Urinary bladder (tissue), 4 donors: ENCODE data around the gene ITPKB. TPM values are rescaled to one million over a fixed set of nuclear protein-coding genes. Genes with fewer than 3 reads are reported as not detected.

ENCODE experiments used
- DNase-seq: peaks from one replicate; pipeline ENCODE4 v3.0.0-alpha.2; 2015; ENCODE audit errors: extremely low spot score
- H3K27ac ChIP-seq: one replicate; pipeline ENCODE4 v1.5.1; 2013; ENCODE audit warnings: low read depth, mild to moderate bottlenecking, moderate library complexity
- H3K36me3 ChIP-seq: one replicate; pipeline ENCODE4 v1.6.1; 2013; ENCODE audit warnings: mild to moderate bottlenecking, moderate library complexity; ENCODE audit not compliant: insufficient read depth
- H3K4me1 ChIP-seq: one replicate; pipeline ENCODE4 v1.6.1; 2013; ENCODE audit warnings: mild to moderate bottlenecking, moderate library complexity; ENCODE audit not compliant: insufficient read depth
- H3K4me3 ChIP-seq: one replicate; pipeline ENCODE4 v1.5.1; 2013; ENCODE audit warnings: low read depth, low read length
- WGBS: extraction: QIAGEN DNeasy Blood & Tissue Kit; methylation state at CpG from one replicate; pipeline ENCODE4 v1.1.7; 2013; 5-methylcytosine and 5-hydroxymethylcytosine counted together
- polyA plus RNA-seq: library from polyadenylated mRNA; stranded (reverse); fragments of 200-250 nt; gene quantifications from one replicate; pipeline ENCODE4 v1.2.3, GENCODE V29; 2013
- small RNA-seq: library from RNA; depleted of rRNA; stranded (forward); fragments of <200 nt; gene quantifications from one replicate; pipeline ENCODE3, GENCODE V24; 2014
- total RNA-seq: library from RNA; depleted of rRNA; stranded (reverse); fragments of >200 nt; gene quantifications from one replicate; pipeline ENCODE4 v1.2.3, GENCODE V29; 2014
- donor health status: healthy with polysubstance abuse.
- donor health status: healthy.

The ITPKB gene
- total and polyA plus RNA-seq, 2 donors = 21.6 to 62.3 TPM

GRCh38 chr1:226584164-226584563 lies 154.9 kb downstream of the ITPKB start:
- H3K27ac ChIP-seq = no peak overlapping the region
- H3K4me3 ChIP-seq = no peak overlapping the region
- no peaks in the 10 kb centered on the region for H3K4me1 ChIP-seq
- H3K36me3 ChIP-seq = no peaks in the 10 kb centered on the region
- WGBS = 77% methylated on average over 3 of the region's 3 CpGs
- no peak for DNase-seq

GRCh38 chr1:226582966-226583365 lies 156.1 kb downstream of the ITPKB start:
- 93% methylated on average over 3 of the region's 3 CpGs for WGBS
- H3K4me3 ChIP-seq = no peak overlapping the region
- no peaks in the 10 kb centered on the region for H3K36me3 ChIP-seq
- no peak for DNase-seq
- no peak overlapping the region for H3K27ac ChIP-seq
- H3K4me1 ChIP-seq = no peaks in the 10 kb centered on the region

Small RNA genes within 50 kb of the gene (small RNA-seq; reads per million reads assigned to genes)
- not detected for gene RPS27P5

Other genes with a start within 250 kb of the ITPKB start
- 2.5 TPM for gene STUM, start 190.5 kb downstream of the ITPKB start, total RNA-seq
- 18.8 TPM for gene STUM, start 190.5 kb downstream of the ITPKB start, polyA plus RNA-seq
- gene PSEN2, start 131.3 kb upstream of the ITPKB start, total RNA-seq = 15.1 TPM
- 23.8 TPM for gene PSEN2, start 131.3 kb upstream of the ITPKB start, polyA plus RNA-seq
- gene COQ8A, start 201.0 kb upstream of the ITPKB start, total RNA-seq = 17.8 TPM
- gene COQ8A, start 201.0 kb upstream of the ITPKB start, polyA plus RNA-seq = 113 TPM